Sigmoid colon (tissue), 7 donors: ENCODE data around the gene HRH2. TPM values are rescaled to one million over a fixed set of nuclear protein-coding genes. Genes with fewer than 3 reads are reported as not detected.
"Not testable (repeated sequence)": the region's sequence is repeated elsewhere in the genome, so short reads cannot be mapped to it uniquely, and the experiment has no call there.

Experiments used
- DNase-seq: peaks from one replicate; pipeline ENCODE4 v3.0.0-alpha.2; 2019
- H3K27ac ChIP-seq, 4 donors: fragments of 200-600 bp; sonication (generic); one replicate each; pipeline ENCODE4 v1.5.1; 2016 to 2019; ENCODE audit warnings: mild to moderate bottlenecking in 1 of 4
- H3K27me3 ChIP-seq, 3 donors: fragments of 200-600 bp; sonication (generic); one replicate each; pipeline ENCODE4 v1.5.1; 2019; ENCODE audit warnings: mild to moderate bottlenecking in 1 of 3
- H3K36me3 ChIP-seq, 4 donors: fragments of 200-600 bp; sonication (generic); one replicate each; pipeline ENCODE4 v1.5.1; 2016 to 2019
- H3K4me1 ChIP-seq, 4 donors: fragments of 200-600 bp; sonication (generic); one replicate each; pipeline ENCODE4 v1.5.1; 2017 to 2019
- H3K4me3 ChIP-seq, 4 donors: fragments of 200-600 bp; sonication (generic); one replicate each; pipeline ENCODE4 v1.5.1; 2017 to 2019; ENCODE audit warnings: mild to moderate bottlenecking in 2 of 4, moderate library complexity in 1 of 4
- H3K9me3 ChIP-seq, 4 donors: fragments of 200-600 bp in 3 of 4; sonication (generic) in 3 of 4; one replicate each; pipeline versions ENCODE4 v1.5.1 to v1.6.1; 2013 to 2019
- EP300 ChIP-seq, 4 donors: sonication (generic); formaldehyde crosslinking; IDR thresholded peaks; one replicate each; pipeline ENCODE4 v1.6.1; 2017; ENCODE audit warnings: antibody characterized with exemption in 4 of 4
- POLR2A ChIP-seq, 2 donors: fragments of 450-650 bp; IDR thresholded peaks; one replicate each; pipeline ENCODE4 v1.6.1; 2016; ENCODE audit warnings: antibody characterized with exemption in 2 of 2, mild to moderate bottlenecking in 2 of 2, moderate library complexity in 2 of 2
- POLR2AphosphoS5 ChIP-seq, 4 donors: sonication (generic); formaldehyde crosslinking; IDR thresholded peaks; one replicate each; pipeline ENCODE4 v1.6.1; 2017; ENCODE audit warnings: antibody characterized with exemption in 4 of 4
- WGBS, 2 donors: extraction: QIAGEN DNeasy Blood & Tissue Kit; methylation state at CpG; one replicate each; pipeline ENCODE4 v1.1.7; 2013; 5-methylcytosine and 5-hydroxymethylcytosine counted together
- intact Hi-C: fragments of 100-400 bp; cut with DNase I; formaldehyde crosslinking; loops from one replicate; pipeline ENCODE4 v1.15.1; 2023
- polyA plus RNA-seq, 3 donors: library from polyadenylated mRNA; stranded (reverse); fragments of 200-250 nt; gene quantifications; one replicate each; pipeline ENCODE4 v1.2.3, GENCODE V29; 2013
- small RNA-seq, 3 donors: library from RNA; depleted of rRNA; stranded (forward); fragments of <200 nt; gene quantifications; one replicate each; pipeline ENCODE3, GENCODE V24; 2016
- total RNA-seq, 4 donors: library from RNA; depleted of rRNA; stranded (reverse); fragments of >200 nt; gene quantifications; one replicate each; pipeline ENCODE4 v1.1.0, GENCODE V29; 2016
- TF ChIP-seq, protein P1 (sequence below), 4 experiments: fragments of 450-650 bp in 3 of 4; fragments of 200-600 bp in 1 of 4; IDR thresholded peaks; one replicate each; pipeline ENCODE4 v1.5.1; 2016 to 2019; ENCODE audit warnings: antibody characterized with exemption in 4 of 4, mild to moderate bottlenecking in 3 of 4, moderate library complexity in 2 of 4
- donor health status: healthy with polysubstance abuse.
- donor health status: Bipolar disorder and iron deficiency.
- donor health status: healthy.

Gene HRH2
- total and polyA plus RNA-seq, 7 donors: under 0.01 to 3.8 (median 1.5) TPM

GRCh38 chr5:175753536-175754402 is 95.9 kb downstream of the HRH2 start:
- no peaks in the 10 kb centered on the region for H3K36me3 ChIP-seq
- no peak overlapping the region for H3K4me3 ChIP-seq
- intact Hi-C loops: no loop called here
- no peak overlapping the region for H3K27ac ChIP-seq
- no peak for DNase-seq
- H3K27me3 ChIP-seq: peaks cover 0 to 19% (median 0%) of the 10 kb centered on the region in 3 donors
- 78 to 83% methylated on average over 19 of the region's 19 CpGs for WGBS, 2 donors
- no peaks in the 10 kb centered on the region for H3K9me3 ChIP-seq
- TF ChIP-seq POLR2AphosphoS5 (IDR thresholded peaks at IDR 0.05) (no peak), EP300 (IDR thresholded peaks at IDR 0.05) (no peak), POLR2A (IDR thresholded peaks at IDR 0.05) (no peak)
- TF ChIP-seq, protein P1, sequence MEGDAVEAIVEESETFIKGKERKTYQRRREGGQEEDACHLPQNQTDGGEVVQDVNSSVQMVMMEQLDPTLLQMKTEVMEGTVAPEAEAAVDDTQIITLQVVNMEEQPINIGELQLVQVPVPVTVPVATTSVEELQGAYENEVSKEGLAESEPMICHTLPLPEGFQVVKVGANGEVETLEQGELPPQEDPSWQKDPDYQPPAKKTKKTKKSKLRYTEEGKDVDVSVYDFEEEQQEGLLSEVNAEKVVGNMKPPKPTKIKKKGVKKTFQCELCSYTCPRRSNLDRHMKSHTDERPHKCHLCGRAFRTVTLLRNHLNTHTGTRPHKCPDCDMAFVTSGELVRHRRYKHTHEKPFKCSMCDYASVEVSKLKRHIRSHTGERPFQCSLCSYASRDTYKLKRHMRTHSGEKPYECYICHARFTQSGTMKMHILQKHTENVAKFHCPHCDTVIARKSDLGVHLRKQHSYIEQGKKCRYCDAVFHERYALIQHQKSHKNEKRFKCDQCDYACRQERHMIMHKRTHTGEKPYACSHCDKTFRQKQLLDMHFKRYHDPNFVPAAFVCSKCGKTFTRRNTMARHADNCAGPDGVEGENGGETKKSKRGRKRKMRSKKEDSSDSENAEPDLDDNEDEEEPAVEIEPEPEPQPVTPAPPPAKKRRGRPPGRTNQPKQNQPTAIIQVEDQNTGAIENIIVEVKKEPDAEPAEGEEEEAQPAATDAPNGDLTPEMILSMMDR (IDR thresholded peaks at IDR 0.05): no peak
- H3K4me1 ChIP-seq: no peaks in the 10 kb centered on the region

DNA sequence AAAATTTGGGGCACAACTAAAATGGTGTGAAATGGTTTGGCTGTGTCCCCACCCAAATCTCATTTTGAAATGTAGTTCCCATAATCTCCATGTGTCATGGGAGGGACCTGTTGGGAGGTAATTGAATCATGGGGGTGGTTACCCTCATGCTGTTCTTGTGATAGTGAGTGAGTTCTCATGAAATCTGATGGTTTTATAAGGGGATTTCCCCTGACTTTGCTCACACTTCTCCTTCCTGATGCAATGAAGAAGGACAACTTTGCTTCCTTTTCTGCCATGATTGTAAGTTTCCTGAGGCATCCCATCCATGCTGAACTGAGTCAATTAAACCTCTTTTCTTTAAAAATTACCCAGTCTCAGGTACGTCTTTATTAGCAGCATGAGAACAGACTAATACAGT is 102.1 kb downstream of the HRH2 start:
- 73 to 78% methylated on average over 1 of the region's 1 CpG for WGBS, 2 donors

More for the DNA sequence above, 102.1 kb downstream of the HRH2 start:
- H3K27ac ChIP-seq, H3K4me3 ChIP-seq, H3K36me3 ChIP-seq, H3K27me3 ChIP-seq, intact Hi-C loops, DNase-seq, H3K4me1 ChIP-seq, H3K9me3 ChIP-seq: not testable (repeated sequence)

Small RNAs within 50 kb of the gene (small RNA-seq; reads per million reads assigned to genes)
- gene RN7SKP148 (0 reads per million in 3 donors), gene RNU6-226P (0 reads per million in 3 donors)

Other genes starting within 250 kb of the HRH2 start
- gene DRD1, start 213.9 kb upstream of the HRH2 start, total RNA-seq: not detected
- under 1 TPM in 1 of 3 donors, not detected in 2; 0.06 TPM for gene DRD1, start 213.9 kb upstream of the HRH2 start, polyA plus RNA-seq
- 10 to 100 TPM; 18.1 to 24.0 (median 22.8) TPM for gene SFXN1, start 179.5 kb upstream of the HRH2 start, total RNA-seq
- gene SFXN1, start 179.5 kb upstream of the HRH2 start, polyA plus RNA-seq: 10 to 100 TPM; 21.0 to 68.0 (median 26.4) TPM
- 1 to 10 TPM; 1.3 to 8.6 (median 7.0) TPM for gene CPLX2, start 213.5 kb downstream of the HRH2 start, total RNA-seq
- 1 to 10 TPM in 1 of 3 donors, under 1 TPM in 1, not detected in 1; 0.60 to 2.9 TPM for gene CPLX2, start 213.5 kb downstream of the HRH2 start, polyA plus RNA-seq